GM19043 (cell line): Measurements from ENCODE around the gene LRP11.
"Not testable (repeated sequence)": the region's sequence is repeated elsewhere in the genome, so short reads cannot be mapped to it uniquely, and the experiment has no call there.

Source experiments
- ATAC-seq: cut with Tn5 transposase; IDR thresholded peaks from one replicate; pipeline ENCODE4 v1.9.1; 2021; ENCODE audit warnings: low read depth; ENCODE audit not compliant: unreplicated experiment

The LRP11 gene

DNA sequence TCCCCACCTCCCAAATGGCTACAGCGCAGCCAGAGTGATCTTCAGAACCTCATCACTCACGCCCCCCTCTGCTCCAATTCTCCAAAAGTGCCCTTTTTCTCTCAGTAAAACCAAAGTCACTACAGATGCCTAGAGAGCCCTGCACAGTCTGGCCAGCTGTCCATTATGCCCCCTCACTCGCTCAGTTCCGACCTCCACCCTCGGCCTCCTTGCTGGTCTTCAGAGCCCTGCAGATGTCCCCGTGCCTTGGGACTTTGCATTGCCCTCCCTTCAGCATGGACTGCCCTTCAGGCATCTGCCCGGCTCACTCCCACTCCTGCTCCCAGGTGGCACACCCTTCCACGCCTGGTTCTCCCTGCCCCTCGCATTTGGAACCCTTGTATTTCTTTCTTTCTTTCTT, 34.8 kb upstream of the LRP11 start:
- ATAC-seq: no peak

DNA sequence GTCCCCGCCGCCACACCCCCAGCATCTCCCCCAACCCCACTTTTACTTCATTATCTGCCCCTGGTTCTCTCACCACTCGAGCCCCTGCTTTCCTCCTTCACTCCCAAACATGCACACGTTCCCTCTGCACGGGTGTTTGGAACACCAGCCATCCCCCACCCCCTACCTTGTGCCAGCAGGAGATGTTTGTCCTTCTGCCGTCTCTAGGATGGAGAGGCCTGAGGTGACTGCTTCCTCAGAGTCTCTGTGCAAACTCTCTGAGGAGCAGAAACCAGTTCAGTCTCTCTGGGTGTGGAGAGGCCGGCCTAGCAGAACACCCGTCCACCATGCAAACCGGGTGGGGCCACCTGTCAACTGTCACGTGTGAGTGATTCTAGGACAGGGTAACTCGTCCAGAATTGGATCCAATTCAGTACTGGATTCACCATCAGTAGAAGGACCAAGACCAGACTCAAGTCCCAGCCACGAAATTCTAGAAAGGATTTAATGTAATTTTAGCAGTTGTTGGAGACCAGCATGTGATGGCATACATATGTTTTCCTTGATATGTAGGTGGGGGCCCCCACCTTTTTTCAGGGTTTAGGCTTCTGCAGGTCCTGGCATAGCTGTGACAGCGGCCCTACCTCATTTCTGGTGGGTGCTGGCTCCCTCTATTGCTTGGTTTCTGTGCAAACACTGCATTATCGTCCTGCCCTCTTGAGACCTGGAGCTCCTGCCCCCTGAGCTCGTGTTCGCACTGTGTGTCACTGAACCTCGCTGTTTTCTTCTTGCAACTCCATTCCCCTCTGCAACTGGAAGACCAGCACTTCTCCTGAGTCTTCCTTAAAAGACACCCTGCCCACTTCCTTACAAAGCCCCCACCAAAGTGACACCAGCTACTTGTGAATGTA, 33.9 kb upstream of the LRP11 start, which contains the start of gene RAET1E:
Gene RAET1E, minus strand, starts transcription at position 259 of the 890 bp plus-strand sequence. CDS start 7,212 bp downstream, outside the sequence.
- no peak for ATAC-seq

DNA sequence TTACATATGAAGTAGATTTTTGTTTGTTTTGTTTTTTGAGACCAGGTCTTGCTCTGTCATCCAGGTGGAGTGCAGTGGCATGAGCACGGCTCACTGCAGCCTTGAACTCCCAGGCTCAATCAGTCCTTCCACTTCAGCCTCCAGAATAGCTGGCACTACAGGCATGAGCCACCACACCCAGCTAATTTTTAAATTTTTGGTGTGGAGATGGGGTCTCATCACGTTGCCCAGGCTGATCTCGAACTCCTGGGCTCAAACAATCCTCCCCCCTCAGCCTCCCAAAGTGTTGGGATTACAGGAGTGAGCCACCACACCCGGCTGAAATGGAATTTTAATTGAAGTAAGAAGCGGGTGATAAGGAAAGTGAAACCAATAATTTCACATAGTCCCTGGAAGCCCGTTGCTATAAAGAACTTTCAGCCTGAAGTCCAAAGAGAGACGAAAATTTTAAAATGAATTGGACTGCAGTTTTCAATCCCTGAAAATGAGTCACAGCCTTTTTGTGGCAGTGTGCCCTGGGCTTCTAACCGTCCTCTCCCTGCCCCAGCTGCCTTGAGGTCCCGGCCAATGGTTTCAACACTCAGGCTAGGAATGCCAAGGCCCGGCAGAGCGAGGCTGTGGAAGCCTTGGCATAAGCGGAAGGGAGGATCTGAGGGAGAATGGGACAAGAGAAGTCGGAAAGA, 33.0 kb upstream of the LRP11 start:
- ATAC-seq: no peak

DNA sequence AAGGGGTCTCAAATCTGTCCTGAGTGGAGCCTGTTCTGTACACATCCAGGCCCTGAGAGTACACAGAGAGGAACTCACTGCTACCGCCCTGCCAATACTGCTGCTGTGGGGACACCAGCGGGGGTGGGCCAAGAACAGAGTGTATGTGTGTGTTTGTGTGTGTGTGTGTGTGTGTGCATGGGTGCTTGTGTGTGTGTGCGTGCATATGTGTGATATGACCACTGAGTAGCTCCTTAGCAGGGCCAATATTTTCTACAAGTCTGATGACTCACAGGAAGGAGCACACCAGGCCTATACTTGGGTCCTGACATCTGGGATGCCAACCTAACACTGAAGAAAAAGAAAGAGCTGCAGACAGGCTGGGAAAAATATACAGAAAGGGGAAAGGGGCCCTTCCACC, 32.3 kb upstream of the LRP11 start:
- ATAC-seq: no peak

DNA sequence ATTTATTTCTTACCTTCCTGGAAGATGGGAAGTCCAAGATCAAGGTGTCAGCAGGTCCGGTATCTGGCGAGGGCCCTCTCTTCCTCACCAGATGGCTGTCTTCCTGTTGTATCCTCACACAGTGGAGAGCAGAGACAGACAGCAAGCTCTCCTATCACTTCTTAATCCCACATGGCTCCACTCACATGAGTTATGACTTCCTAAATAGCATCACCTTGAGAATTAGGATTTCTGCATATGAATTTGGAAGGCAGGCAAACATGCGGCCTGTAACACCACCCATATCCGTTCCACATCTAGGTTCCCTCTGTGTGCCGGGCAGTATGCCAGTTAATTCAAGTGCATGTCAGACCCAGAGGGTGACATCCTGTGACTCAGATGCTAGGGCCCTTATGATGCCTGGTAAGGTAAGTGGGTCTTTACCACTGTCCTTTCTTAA, 31.7 kb upstream of the LRP11 start:
- no peak for ATAC-seq

DNA sequence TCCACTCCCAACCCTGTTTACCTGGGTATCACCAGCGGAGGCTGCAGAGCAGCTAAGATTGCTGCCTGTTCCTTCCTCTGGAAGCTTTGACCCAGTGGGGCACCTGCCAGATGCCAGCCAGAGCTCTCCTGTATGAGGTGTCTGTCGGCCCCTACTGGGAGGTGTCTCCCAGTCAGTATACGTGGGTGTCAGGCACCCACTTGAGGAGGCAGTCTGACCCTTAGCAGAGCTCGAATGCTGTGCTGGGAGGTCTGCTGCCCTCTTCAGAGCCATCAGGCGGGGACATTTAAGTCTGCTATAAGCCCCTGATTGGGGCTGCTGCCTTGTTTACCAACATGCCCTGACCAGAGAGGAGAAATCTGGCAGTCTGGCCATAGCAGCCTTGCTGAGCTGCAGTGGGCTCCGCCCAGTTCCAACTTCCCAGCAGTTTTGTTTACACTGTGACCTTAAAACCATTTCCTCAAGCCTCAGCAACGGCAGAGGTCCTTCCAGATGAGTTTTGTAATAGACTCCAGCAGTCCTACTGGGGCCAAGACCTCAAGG, 31.0 kb upstream of the LRP11 start:
- ATAC-seq: no peak

DNA sequence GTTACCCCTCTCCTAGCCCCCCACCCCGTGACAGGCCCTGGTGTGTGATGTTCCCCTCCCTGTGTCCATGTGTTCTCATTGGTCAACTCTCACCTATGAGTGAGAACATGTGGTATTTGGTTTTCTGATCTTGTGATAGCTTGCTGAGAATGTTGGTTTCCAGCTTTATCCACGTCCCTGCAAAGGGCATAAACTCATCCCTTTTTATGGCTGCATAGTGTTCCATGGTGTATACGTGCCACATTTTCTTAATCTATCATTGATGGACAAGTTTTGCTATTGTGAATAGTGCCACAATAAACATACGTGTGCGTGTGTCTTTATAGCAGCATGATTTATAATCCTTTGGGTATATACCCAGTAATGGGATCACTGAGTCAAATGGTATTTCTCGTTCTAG, 27.7 kb upstream of the LRP11 start:
- not testable (repeated sequence) for ATAC-seq

DNA sequence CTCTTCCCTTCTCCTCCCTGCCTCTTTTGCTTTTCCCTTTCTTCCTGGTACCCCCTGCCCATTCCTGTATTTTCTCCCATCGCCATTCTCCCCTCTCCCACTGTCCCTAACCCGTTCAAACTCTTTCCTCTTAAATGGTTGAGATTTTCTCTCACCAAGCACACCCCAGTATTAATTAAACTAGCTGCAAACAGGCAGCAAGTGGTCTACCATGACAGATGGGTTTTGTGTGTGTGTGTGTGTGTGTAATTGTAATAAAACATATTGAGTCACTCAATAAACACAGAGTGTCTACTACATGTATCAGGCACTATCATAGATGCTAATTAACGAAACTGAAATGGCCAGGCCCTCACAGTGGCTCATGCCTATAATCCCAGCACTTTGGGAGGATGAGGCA, 27.1 kb upstream of the LRP11 start:
- ATAC-seq: no peak

DNA sequence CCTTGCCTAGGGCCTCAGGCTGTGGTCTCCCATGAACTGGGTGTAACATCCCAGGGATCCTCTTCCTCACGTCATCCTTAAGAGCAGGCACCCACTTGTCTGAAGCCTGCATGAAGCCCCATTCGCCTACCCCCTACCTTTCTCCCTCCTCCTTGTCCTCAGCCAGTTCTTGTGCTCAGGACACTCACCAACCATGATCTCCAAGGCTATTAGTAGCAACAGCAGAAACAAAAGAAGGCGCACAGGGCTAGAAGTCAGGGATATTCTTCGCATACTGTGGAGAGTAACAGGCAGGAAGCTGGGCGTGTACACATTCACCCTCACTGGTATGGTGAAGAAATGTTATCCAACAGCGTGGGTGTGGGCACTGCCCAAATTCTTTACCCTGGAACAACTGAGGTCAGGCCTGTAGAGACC, 26.5 kb upstream of the LRP11 start:
- no peak for ATAC-seq

DNA sequence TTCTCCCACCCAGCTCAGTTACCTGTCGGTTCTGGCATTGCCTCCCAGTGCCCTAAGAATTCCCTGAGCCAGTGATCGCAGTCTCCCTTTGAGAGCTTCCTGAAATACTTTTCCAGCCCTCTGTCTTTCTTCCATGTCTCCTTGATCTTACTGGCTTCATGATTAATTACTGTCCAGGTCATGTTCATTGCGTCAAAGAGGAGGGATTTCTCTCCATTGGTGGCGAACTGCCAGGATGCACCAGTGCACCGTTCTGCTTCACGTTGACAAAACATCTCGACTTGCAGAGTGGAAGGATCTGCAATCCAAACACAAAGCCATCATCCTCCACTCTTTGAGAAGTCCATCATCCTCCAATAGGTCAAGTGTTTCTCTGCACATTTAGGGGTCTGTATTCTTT, 25.2 kb upstream of the LRP11 start:
- no peak for ATAC-seq

DNA sequence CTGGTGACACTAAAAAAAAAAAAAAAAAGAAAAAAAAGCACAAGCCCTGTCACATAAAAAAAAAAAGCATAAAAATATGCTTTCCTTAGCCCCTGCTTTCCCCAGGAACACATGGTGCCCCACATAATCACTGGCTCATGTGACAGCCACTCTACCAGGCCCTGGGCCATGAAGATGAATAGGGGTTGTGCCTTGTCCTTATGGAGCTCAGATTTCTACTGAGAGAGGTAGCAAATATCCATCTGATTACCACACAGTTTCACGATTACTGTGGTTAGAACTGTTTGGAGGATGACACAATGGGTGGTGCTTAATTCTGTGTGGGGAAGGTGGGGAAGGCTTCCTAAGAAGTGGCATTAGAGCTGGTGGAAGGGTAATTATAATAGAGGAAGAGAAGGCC, 24.5 kb upstream of the LRP11 start:
- no peak for ATAC-seq

DNA sequence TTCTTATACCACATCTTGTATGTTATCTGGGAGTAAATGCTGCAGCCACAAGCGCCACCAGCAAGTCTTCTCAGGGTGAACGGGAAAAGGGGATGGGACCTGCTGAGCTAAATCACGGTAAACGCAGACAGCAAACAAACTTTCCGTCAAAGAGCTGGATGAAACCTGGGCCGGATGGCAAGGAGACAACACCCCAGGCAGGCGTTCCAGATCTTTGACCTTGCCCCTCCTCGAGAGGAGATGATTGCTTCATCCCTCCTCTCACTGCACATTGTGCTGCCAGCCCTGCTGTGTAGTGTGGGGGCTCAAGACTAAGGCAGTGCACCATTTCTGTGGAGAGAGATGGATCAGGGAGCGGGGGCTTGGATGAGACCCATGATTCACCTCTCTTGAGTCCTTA, 23.9 kb upstream of the LRP11 start:
- ATAC-seq: no peak

DNA sequence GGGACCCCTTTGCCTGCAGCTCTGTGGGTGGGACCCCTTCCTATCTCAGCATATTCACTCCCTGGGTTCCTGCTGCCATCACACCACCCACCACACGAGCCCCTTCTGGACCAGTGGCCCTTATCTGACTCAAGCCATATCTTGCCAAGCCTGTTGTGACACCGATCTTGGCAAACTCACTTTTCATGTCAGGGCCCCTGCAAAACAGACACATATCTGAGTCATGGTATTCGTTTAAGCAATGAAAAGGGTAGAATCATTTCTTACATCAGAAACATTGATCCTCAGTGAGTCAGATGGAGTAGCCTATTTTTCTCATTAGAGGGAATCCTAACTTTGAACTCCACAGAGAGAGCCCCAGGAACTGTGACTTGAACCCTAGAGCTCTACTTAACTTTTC, 23.2 kb upstream of the LRP11 start:
- ATAC-seq: no peak

DNA sequence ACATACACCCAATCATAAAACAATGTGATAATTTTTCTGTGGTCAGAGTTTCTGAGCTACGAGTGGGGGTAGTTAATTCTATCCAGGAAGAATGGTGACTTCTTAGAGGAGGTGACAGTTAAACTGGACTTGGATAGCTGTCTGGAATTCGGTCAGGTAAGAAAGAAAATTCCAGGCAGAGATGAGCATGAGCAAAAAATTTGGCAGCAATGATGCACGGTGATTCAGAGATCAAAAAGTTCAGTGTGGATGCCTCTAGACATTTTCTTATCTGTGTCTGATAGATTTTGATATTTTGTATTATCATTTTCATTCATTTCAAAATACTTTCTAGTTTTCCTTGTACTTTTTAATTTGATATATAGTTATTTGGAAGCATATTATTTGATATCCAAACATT, 21.7 kb upstream of the LRP11 start:
- no peak for ATAC-seq

DNA sequence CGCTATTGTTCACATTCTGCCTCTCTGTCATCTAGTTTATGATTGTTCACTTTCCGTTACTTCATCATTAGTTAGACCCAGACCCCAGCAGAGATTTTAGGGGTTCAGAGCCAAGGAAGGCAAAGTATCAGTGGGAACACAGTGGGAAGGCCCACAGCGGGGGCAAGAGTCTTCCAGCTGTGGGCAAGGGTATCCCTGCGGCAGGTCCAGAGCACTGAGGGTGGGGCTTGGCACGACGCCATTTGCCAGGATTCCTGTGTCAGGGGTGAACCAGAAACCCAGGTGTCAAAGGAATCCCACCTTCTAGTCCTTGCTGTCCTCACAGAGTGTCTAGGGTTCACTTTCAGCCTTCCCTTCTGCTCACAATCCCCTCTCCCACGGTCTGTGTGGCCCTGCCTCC, 20.5 kb upstream of the LRP11 start:
- no peak for ATAC-seq

DNA sequence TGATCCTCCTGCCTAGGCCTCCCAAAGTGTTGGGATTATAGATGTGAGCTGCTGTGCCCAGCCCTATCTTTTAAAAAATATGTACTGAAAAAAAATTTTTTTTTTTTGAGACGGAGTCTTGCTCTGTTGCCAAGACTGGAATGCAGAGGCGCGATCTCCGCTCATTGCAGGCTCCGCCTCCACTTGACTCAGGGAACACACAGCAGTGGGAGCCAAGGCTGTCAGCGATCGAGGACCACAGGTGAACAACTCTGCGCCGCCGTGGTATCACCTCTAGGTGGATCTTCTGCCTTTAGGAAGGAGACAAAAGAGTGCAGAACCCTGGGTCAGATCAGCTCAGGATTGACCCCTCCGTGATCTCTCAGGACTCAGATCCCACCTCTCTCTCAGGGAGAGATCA, 20.1 kb upstream of the LRP11 start:
- no peak for ATAC-seq

DNA sequence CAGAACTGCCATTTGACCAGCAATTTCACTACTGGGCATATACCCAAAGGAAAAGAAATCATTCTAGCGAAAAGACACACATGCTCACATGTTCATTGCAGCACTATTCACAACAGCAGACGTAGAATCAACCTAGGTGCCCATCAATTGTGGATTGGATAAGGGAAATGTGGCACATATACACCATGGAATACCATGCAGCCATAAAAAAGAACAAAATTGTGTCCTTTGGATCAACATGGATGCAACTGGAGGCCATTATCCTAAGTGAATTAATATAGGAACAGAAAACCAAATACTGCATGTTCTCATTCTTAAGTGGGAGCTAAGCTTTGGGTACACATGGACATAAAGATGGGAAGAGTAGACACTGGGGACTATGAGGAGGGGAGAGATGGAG, 17.7 kb upstream of the LRP11 start:
- ATAC-seq: no peak

DNA sequence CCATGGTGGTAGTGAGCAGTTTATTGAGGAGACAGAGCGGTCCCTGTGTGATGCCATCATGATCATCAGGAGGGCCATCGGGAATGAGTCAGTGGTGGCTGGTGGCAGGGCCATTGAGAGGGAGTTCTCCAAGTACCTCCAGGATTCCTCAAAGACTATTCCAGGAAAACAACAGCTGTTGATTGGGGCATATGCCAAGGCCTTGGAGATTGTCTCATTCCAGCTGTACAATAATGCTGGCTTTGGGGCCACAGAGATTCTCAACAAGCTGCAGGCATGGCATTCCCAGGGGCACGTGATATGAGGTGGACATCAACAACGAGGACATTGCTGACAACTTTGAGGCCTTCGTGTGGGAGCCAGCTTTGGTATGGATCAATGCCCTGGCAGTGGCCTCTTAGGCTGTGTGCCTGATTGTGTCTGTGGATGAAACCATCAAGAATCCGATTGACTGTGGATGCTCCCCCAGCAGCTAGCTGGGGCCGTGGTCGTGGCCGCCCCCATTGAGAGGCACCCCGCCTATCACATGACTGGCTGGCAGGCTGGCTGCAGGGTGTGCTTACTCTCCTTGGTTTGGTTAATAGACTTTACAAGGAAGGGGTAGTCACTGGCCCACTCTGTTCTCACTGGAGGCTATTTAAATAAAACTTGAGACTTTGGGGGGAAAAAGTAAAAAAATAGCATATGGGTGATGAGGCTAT, 17.1 kb upstream of the LRP11 start:
- ATAC-seq: no peak

DNA sequence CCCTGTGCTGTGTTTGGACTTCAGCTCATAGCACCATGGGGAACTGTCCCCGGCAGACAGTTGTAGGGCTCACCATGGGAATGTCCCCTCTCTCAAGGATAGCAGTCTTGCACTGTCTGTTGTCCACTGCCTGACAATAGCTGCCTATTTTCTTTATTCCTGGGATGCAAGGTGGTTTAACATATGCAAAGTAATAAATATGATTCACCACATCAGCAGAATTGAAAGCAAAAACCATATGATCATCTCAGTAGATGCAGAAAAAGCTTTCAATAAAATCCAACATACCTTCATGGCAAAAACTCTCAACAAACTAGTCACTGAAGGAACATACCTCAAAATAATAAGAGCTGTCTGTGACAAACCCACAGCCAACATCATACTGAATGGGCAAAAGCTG, 13.5 kb upstream of the LRP11 start:
- no peak for ATAC-seq

DNA sequence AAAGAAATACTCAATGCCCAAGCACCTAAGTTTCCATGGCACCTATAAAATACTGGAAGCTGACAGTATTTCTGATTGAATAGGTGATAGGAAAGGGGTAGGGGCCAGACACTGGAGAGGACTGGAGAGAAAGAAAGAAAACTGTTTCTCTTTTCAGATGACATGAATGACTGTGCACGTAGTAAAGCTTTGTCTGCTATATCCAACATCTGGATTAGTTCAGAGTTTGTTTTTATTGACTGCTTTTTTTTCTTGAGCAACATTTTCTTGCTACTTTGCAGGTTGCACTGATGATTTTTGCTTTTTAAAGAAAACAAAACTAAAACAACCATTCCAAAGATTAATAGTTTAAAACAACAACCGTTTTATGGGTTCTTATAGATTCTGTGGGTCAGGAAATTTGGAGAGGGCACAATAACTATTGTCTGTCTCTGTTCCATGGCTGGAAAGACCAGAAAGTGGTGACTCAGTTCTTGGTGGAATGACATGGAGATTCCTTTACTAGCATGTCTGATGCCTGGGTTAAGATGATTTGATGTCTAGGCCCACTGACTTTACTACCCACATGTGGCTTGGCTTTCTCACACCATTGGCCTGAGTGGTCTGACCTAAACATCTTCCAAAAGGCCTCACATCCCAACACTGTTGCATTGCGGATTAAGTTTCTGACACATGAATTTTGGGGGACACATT, 12.2 kb upstream of the LRP11 start:
- no peak for ATAC-seq
